ENCODE measurements around the gene TGFB1. TPM values are rescaled to one million over a fixed set of nuclear protein-coding genes. Genes with fewer than 3 reads are reported as not detected.

Gene TGFB1
- total and polyA plus RNA-seq, 2 of the 13 experiments (the other 11 are each of a cell fraction or from before 2014, with no cell fraction given) = 4.1 to 5.4 TPM

GRCh38 chr19:41397086-41398049 is 43.6 kb upstream of the TGFB1 start, which contains the start of the genes BCKDHA and EXOSC5 (continued):
- TF ChIP-seq, protein P1, sequence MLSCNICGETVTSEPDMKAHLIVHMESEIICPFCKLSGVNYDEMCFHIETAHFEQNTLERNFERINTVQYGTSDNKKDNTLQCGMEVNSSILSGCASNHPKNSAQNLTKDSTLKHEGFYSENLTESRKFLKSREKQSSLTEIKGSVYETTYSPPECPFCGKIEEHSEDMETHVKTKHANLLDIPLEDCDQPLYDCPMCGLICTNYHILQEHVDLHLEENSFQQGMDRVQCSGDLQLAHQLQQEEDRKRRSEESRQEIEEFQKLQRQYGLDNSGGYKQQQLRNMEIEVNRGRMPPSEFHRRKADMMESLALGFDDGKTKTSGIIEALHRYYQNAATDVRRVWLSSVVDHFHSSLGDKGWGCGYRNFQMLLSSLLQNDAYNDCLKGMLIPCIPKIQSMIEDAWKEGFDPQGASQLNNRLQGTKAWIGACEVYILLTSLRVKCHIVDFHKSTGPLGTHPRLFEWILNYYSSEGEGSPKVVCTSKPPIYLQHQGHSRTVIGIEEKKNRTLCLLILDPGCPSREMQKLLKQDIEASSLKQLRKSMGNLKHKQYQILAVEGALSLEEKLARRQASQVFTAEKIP (CRISPR knock-in tag; IDR thresholded peaks at IDR 0.05; ENCODE audit: borderline replicate concordance) = no peak
- TF ChIP-seq JUND (CRISPR knock-in tag; IDR thresholded peaks at IDR 0.05) = peak; percentile 55; the same call in 1 of the 2 replicates
- peak; percentile 73; the same call in 1 of the 2 replicates for TF ChIP-seq HES4 (CRISPR knock-in tag; IDR thresholded peaks at IDR 0.05; ENCODE audit: borderline replicate concordance)
- no peak for TF ChIP-seq TCF12 (IDR thresholded peaks at IDR 0.05)
- no peak for TF ChIP-seq TCF12 (CRISPR knock-in tag; IDR thresholded peaks at IDR 0.05)
- TF ChIP-seq, protein P2, sequence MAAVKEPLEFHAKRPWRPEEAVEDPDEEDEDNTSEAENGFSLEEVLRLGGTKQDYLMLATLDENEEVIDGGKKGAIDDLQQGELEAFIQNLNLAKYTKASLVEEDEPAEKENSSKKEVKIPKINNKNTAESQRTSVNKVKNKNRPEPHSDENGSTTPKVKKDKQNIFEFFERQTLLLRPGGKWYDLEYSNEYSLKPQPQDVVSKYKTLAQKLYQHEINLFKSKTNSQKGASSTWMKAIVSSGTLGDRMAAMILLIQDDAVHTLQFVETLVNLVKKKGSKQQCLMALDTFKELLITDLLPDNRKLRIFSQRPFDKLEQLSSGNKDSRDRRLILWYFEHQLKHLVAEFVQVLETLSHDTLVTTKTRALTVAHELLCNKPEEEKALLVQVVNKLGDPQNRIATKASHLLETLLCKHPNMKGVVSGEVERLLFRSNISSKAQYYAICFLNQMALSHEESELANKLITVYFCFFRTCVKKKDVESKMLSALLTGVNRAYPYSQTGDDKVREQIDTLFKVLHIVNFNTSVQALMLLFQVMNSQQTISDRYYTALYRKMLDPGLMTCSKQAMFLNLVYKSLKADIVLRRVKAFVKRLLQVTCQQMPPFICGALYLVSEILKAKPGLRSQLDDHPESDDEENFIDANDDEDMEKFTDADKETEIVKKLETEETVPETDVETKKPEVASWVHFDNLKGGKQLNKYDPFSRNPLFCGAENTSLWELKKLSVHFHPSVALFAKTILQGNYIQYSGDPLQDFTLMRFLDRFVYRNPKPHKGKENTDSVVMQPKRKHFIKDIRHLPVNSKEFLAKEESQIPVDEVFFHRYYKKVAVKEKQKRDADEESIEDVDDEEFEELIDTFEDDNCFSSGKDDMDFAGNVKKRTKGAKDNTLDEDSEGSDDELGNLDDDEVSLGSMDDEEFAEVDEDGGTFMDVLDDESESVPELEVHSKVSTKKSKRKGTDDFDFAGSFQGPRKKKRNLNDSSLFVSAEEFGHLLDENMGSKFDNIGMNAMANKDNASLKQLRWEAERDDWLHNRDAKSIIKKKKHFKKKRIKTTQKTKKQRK (IDR thresholded peaks at IDR 0.05; ENCODE audit: low read length) = no peak
- TF ChIP-seq GTF2F1 (IDR thresholded peaks at IDR 0.05; ENCODE audit: low read length) = no peak
- peak; percentile 98 for TF ChIP-seq YEATS4 (CRISPR knock-in tag; IDR thresholded peaks at IDR 0.05; ENCODE audit: borderline replicate concordance)
- TF ChIP-seq, protein P3, sequence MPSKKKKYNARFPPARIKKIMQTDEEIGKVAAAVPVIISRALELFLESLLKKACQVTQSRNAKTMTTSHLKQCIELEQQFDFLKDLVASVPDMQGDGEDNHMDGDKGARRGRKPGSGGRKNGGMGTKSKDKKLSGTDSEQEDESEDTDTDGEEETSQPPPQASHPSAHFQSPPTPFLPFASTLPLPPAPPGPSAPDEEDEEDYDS (CRISPR knock-in tag; IDR thresholded peaks at IDR 0.05) = peak; percentile 32; the same call in 1 of the 2 replicates
- TF ChIP-seq HNRNPLL (IDR thresholded peaks at IDR 0.05; ENCODE audit: low read depth, low read length, poor library complexity, severe bottlenecking) = peak; percentile 72
- TF ChIP-seq ZGPAT (CRISPR knock-in tag; IDR thresholded peaks at IDR 0.05) = peak; percentile 85
- TF ChIP-seq ZNF747 (CRISPR knock-in tag; IDR thresholded peaks at IDR 0.05; ENCODE audit: borderline replicate concordance) = 0 out of 2 replicates have a peak, but pooled peaks have one; percentile 14

All from HepG2 (cell line).